GM18858 (cell line): ENCODE data around the gene CCDC141.

Experiments
- ATAC-seq: cut with Tn5 transposase; IDR thresholded peaks from one replicate; pipeline ENCODE4 v1.9.1; 2021; ENCODE audit not compliant: unreplicated experiment

Gene CCDC141

DNA sequence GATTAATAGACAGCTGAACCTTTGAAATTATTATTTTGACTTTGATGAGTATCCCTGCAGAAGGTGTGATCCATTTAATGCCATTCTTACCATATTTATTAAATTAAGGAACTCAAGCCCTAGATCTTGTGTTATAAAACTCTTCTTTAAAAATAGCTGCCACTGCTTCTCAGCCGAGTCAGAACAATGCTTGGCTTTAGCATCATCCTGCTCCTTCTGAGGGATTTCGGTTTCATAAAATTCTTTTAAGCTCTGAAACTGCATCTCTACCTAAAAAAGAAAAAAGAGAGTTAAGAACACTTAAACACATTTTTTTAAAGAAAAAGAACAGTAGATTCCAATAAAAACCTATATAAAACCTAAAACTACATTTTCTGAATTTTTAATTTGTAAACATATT, 172.1 kb downstream of the CCDC141 start:
- no peak for ATAC-seq

DNA sequence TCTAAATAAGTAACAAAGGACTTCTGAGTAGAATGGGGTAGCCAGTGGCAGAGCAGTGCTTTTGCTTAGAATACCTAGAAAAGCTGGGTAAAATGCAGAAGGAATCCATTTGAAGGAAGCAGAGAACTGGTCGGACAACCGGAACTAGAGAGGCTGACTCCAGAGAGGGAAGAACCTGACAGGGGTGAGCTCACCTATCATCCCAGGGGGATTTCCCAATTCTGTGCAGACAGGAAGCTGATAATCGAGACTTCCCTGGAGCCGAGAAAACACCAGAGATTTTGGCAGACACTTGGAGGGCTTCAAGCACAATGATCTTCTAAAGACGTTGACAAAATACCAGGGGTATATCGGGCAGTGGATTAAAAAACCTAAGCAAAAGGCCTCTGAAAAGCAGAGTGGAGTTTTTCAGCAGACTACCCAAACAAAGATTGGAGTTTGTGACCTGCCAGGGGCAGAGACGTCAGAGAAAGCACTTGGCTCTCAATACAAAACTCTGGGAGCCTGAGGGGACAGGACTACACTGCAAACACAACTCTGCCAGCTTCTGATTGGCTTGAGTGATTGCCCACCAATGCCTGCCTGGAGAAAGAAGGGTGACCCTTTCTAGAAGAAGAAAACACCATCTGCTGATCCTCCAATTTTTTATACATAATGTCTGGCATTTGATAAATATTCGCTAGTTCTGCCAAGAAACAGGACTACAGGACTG, 175.3 kb downstream of the CCDC141 start:
- ATAC-seq = no peak

DNA sequence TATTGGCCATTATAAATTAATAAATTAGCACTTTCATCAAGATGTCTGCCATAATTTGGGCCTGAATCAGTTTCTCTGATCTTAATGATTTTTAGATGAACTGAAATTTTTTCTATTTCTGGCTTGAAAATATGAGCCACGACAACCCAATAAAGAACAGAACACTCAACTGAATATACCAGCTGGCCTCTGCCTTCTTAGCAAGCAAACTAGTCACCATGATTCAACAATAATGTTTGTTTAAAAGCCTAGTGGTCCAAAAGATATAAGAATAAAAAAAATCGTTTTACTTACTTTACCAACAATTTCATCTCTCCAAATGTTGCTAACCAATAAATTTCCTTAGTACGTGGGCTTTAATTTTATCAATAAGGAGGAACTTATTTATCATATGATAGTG, 176.0 kb downstream of the CCDC141 start:
- no peak for ATAC-seq

DNA sequence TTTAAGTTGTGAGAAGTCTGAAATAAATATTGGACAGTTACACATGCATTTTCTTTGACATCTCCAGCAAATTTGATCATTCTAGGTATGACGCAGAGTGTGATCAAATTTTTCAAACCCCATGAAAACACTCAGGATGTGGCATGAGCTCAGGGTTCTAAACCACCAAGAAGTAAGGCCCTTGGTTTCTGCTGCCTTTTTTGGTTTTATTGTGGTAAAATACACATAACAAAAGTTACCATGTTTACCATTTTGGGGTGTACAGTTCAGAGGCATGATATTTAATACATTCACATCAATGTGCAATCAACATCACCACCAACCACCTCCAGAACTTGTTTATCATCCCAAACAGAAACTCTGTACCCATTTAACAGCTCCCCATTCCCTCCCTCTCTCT, 178.4 kb downstream of the CCDC141 start:
- ATAC-seq = no peak

DNA sequence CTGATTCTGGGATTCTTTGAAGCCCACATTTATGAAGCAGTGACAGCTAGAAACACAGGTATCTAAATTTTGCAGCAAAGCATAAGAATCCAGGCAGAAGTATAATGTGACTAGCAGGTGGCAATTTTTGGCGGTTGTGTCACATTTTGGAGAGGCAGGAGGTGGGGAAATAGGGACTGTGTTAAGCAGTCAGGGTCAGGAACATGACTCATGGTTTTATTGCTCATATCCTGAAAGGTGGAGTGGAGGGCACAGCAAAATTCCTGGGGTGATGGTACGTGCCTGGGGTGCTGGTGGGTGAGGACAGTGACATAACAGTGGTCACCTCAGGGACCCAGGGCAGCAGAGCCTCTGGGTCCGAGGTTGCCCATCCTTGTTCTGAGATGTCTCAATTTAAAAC, 179.2 kb downstream of the CCDC141 start:
- no peak for ATAC-seq

DNA sequence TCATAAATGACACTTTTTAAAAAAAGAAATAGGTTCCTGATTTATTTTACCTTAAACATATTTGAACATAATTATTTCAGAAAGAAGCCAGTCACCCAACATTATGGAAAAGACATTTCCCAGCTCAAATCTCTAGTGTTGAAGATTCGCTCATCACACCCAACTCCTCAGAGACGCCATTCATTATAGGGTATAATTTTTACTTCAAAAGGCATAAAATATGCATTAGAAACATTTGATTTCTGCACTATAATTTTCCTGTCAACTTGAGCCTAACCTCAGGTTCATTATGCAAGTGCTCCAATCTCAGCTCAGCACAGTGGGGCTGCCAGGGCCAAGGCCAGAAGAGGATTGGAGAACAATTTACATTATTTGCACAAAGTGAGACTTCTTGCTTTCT, 183.9 kb downstream of the CCDC141 start:
- no peak for ATAC-seq

DNA sequence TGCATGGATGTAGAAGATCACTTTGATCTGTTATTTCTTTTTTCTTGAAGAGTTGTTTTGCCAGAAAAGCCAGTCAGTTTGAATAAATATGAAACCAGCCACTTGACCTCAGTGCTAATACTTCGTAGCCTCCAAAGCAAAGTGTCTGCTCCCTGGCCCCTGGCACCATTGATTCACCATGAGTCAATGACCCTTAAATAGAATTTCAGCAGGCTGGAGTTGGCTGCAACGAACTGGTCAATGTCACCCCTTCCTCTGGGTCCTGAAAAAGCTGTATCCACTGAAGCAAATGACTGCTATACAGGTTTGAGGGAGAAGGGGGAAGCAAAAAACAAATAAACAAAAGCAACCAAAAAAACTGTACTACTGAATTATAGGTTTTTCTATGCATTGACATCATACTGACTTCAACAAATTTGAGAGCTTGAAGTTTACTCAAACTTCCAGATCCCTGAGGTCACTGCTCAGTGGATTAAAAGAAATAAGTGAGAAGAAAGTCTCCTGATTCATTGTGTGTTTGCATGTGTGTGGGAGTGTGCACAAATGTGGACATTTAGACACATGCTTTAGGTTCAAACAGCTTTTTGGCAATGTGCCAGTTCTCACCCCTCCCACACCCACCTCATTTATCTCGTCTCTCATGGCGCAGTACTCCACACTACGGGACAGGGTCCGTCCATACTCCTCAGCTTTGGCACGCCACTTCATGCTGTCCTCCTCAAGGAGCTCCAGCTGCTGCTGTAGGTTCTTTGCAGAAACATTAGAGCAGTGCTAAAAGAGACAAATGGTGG, 184.6 kb downstream of the CCDC141 start:
- ATAC-seq = no peak

DNA sequence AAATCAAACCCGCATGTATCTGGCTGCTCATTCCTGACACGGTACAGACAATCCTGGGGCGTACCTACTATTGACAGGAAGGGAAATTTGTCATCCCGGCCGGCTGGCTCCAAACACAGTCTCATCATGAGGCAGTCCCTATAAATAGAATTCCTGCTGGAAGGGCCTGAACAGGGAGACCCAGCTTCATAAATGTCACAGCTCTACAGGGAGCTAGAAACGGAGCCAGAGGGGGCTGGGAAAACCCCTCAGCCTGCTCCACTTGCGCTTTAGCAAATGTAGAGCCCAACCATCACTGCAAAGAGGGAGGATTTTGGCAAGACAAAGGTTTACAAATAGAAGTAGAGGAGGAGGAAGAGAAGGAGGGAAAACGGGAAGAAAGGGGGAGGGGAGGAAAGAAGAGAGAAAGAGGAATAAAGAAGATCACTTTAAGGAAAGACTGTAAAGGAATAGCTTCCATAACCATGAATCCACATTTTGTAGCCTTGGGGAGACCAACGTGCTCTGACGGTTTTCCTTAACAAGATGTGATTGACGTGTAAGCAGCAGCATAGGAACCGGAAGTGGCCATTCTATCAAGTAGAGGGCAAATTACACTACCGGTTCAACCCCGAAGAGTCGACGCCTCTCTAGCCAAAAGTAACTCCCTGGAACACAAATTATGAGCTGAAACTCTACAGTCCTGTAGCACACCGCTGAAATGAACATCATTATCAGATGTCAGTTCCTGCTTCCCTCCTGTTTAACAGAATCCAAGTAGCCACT, 185.9 kb downstream of the CCDC141 start:
- no peak for ATAC-seq

DNA sequence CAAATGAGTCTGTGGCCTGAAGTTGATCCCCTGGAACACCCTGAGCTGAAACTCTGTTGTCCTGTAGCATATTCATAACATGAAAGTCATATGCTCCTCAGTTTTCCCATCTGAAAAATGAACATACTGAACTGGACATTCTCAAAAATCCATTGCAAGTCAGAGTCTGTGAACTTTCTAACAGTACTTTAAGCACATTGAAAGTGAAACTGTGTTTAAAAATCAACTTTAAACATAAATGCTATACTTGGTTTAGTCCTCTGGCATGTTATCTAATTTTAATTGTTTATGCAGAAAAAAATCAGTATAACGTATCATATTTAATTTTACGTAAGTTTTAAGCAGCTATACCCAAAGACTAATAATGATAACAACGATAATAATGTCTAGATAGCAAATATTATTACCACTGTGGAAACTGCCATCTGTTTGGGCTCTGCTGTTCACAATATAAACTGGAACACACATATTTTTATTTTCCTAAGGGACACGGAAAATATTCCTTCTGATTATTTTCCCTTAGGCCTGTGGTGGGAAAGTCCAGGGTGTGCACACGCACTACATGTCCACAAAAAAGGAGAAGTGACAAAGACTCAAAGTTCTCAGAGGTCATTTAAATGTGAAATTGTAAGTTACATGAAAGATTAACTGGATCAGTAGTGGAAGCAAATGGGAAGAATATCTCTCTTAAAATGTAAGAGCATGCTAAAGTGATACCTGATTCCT, 186.6 kb downstream of the CCDC141 start:
- ATAC-seq = no peak

DNA sequence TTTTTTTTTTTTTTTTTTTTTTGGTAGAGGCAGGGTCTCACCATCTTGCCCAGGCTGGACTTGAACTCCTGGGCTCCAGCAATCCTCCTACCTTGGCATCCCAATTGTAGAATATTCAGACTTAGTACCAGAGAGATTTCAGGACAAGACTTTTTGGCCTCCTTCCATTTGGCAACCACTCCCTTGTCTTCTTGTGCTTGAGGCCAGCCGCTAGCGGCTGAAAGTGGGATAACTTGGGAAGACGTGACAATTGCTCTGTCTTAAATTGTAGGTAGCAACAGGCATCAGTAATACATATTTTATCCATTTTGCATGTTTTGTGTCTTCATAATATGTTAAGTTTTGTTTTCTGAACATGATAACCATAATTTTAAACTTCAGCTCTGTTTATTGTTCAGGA, 189.4 kb downstream of the CCDC141 start:
- ATAC-seq = no peak

DNA sequence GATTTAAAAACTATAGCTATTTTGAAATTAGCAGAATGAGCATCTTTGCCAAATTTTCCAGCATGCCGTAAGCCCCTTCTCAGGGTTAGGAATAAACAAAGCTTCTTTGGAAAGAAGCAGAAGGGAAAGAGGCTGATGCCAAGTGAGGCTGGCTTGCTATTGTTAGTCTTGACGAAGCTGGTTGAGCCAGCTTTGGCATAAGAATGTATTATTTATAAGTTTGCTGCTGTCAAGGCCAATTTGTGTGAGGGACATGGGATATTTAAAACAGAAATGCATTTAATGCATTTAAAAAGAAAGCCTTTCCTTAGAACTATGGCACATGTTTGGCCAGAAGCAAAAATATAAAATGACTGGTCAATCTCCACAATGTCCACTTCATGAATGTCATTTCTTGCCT, 190.2 kb downstream of the CCDC141 start:
- ATAC-seq = no peak

DNA sequence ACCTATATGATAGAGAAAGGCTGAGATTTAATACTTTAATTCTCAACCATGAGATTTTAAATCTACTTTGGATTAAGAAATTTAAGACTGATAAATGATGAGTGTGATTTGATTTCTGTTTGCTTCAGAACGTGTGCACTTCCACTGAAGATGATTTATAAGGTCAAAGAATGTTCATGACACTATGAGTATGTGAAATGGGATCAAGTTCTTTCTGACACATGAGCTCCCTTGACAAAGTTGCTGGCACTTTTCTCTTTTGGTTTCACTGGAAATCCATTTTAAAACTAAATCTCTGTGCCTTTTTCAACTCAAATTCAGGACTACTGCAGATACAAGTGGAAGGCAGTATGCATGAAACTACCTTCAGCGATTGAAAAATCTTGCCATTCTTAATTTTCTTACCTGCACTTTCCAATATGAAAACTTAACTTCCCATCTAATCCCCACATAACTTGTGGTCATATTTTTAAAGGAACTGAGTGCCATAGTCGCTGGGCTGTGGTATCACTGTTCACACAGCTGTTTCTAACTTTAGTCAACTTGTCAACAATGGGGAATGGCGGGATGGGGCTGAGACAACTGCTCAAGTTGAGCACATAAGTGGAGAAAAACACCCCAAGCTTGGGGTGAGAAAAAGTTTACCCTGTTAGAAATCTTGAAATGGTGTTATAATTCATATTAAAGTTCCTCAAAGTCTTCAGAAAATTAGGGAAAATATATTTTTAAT, 190.9 kb downstream of the CCDC141 start:
- no peak for ATAC-seq

DNA sequence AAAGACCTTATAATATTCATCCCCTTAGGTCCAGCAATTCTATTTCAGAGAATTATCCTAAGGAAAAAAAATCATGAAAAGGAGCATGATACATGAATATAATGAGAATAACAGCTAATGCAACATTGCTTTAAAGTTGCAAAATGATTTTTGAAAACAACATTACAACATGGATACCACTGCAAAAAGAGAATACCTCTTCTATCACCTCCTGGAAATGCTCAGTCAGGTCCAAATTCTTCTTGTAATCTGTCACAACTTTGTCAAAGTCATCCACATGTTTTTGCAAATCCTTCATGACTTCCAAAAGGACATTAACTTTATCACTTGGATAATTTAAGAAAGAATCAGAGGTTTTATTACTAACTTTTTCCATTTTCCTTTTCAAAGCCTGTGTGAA, 194.8 kb downstream of the CCDC141 start:
- ATAC-seq = no peak

DNA sequence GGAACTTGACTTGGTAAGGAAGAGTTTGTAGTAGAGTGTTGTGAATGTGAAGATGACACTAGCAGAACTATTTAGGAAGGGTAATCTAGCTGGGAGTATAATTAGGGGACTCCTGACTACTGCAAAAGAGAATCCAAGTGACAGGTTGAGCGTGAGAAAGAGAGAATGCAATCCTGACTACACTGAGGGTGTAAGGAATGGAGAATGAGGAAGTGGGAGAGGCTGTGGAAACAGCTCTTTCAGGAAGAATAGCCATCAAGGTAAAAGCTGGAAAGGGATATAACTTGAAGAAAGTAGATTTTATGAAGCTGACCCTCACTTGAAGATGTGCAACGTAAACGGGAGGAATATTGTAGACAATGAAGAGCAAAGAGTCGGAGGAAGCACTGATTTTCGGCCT, 201.6 kb downstream of the CCDC141 start:
- no peak for ATAC-seq

DNA sequence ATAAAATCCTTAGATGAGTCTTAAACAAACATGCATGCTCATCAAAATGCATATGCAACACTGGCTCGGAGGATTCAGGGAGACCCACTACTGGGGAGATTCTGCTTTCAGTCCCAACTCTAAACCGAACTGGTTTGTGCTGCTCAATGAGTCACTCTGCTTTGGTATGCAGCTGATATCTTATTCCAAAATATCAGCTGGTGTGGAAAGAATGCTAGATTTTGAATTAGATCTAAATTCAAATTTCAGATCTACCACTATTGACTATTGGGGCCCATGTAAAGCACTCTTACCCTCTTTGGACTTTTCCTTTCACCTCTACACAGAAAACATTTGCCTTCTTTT, 203.5 kb downstream of the CCDC141 start:
- no peak for ATAC-seq

DNA sequence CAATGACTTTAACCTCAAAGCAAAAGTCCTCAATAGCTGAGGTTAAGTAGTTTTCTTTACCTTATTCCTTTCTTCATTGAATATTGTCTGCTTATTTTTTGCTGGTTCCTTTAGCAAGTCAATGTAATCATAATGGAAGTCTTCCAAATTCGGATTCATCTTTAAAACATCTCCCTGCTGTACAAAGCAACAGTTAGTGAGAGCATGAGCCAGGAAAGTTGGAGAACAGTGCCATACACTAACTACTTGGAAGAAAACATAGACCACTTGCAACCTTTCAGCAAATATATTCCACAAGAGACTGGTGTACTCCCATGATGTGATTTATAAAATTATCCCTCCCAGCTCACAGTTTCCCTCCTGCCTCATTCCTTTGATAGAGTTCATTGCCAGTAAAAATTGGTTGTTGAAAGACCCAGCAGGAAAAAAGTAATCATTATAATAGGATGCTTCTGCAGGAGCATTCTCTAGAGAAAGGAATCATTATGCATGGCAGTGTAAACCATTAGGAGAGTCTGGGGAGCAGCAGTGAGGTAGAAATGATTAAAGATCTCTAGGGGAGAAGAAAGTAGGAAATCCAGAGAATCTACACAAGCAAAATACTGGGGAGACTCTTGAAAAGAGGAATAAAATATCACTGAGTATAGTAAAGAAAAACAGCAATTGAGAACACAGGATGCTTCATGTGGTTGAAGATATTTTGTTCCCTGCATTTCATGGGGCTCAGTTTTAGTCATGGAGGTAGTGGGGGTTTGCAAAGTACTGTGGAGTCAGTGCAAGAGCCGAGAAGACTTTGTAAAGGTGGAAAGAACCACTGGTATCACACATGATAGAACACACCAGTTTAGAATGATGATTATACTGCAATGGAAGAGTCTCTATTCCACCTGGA, 204.1 kb downstream of the CCDC141 start:
- ATAC-seq = no peak

DNA sequence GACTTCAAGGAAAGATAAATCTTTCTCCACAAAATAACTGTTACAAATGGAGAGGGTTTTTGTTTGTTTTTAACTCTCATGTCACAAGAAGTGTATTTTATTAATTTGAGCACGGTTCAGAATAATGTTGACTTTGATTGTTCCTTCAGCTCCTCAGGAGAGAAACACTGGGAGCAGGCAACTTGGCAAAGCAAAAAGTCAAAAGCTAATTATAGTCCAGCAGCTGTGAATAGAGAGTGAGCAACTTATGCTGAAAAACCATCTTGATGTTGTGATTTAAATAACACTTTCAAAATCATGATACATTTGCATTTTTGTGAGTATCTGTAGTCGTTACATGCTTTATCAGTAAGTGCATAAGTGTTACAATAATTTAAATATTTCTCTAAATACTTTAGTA, 205.2 kb downstream of the CCDC141 start:
- no peak for ATAC-seq

DNA sequence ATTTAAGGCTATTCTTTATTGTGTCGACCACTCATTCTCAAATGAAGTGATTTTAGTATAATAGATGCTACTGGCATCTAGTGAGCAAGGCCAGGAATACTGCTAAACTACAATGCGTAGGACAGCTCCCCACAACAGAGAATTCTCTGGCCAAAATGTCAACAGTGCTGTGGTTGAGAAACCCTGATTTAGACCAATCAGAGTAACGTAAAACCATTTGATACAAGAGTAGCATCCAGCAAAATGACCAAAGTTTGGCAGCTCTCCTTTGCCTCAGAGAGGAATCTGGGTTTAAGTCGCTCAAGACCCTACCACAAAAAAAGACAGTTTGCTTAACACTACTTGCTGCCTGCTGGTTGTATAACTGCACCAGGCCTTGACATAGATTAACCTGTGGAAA, 205.7 kb downstream of the CCDC141 start:
- ATAC-seq = no peak

DNA sequence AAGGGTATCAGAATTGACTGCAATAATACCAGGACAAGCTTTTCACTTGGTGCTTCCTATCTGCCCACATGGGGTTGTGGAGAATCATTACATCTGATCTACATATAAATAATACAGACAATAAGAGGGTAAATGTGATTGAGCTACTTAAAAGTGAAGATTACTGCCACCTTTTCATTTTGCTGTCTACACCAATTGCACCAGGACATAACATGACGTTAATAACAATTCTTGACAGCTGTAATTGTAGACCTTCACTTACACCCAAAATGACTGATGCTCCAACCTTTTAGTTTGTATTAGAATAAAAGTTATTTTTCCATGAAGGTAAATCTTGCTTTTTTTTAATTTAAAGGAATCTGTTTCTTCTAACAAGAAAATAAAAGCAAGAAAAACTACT, 206.2 kb downstream of the CCDC141 start:
- ATAC-seq = no peak

DNA sequence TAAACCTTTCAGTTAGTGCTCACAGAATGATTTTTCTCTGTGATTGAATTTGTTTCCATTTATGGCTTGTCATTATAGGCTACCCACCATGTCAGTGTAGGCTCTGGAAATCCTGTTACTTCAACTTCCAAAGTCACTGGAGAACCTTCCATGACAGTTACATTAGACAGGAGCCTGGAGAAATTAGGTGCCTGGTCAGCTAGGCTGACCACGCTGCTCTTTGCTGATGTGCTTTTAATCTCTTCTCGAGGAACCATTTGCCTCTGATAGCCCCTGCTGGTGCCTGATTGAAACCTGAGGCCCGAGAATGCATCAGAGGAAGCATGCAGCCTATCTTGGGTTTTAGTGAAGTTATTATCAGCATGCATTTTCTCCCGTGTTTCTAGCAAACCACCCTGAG, 213.1 kb downstream of the CCDC141 start:
- no peak for ATAC-seq
